Smooth muscle cell (in vitro differentiated cells): Measurements from ENCODE around the gene ZNF780A. TPM values are rescaled to one million over a fixed set of nuclear protein-coding genes. Genes with fewer than 3 reads are reported as not detected.

Experiments used
- DNase-seq: peaks from one replicate; lab custom pipeline; 2025; ENCODE audit not compliant: unreplicated experiment; lab: John Stamatoyannopoulos, UW
- H2AFZ ChIP-seq: fragments of 200-600 bp; sonication (generic); 2 replicates; pipeline ENCODE4 v1.6.0; 2016; ENCODE audit warnings: antibody characterized with exemption, low read depth, mild to moderate bottlenecking
- H3F3A ChIP-seq: fragments of 200-600 bp; sonication (generic); 2 replicates; pipeline ENCODE4 v1.6.0; 2017; ENCODE audit warnings: antibody characterized with exemption, low read depth
- H3K27ac ChIP-seq: fragments of 200-600 bp; sonication (generic); 2 replicates; pipeline ENCODE4 v1.5.1; 2016; ENCODE audit warnings: low read depth, mild to moderate bottlenecking
- H3K27me3 ChIP-seq: fragments of 200-600 bp; sonication (generic); 2 replicates; pipeline ENCODE4 v1.6.1; 2016; ENCODE audit warnings: low read depth, mild to moderate bottlenecking
- H3K36me3 ChIP-seq: fragments of 200-600 bp; sonication (generic); 2 replicates; pipeline ENCODE4 v1.5.1; 2016; ENCODE audit warnings: low read depth
- H3K4me1 ChIP-seq: fragments of 200-600 bp; sonication (generic); 2 replicates; pipeline ENCODE4 v1.5.1; 2016; ENCODE audit warnings: low read depth
- H3K4me2 ChIP-seq: fragments of 200-600 bp; sonication (generic); 2 replicates; pipeline ENCODE4 v1.6.0; 2016; ENCODE audit warnings: mild to moderate bottlenecking
- H3K4me3 ChIP-seq: fragments of 200-600 bp; sonication (generic); 2 replicates; pipeline ENCODE4 v1.5.1; 2016; ENCODE audit warnings: mild to moderate bottlenecking
- H3K79me2 ChIP-seq: fragments of 200-600 bp; sonication (generic); 2 replicates; pipeline ENCODE4 v1.6.0; 2016; ENCODE audit warnings: low read depth, mild to moderate bottlenecking
- H3K9ac ChIP-seq: fragments of 200-600 bp; sonication (generic); 2 replicates; pipeline ENCODE4 v1.6.0; 2016; ENCODE audit warnings: low read depth
- H3K9me3 ChIP-seq: fragments of 200-600 bp; sonication (generic); replicated peaks from 2 replicates; pipeline ENCODE4 v1.5.1; 2016; ENCODE audit warnings: low read depth
- H4K20me1 ChIP-seq: fragments of 200-600 bp; sonication (generic); 2 replicates; pipeline ENCODE4 v1.6.0; 2016; ENCODE audit warnings: low read depth
- CTCF ChIP-seq: fragments of 200-600 bp; sonication (generic); IDR thresholded peaks from 2 replicates; pipeline ENCODE4 v1.5.1; 2017; ENCODE audit warnings: borderline replicate concordance, mild to moderate bottlenecking, antibody characterized with exemption; ENCODE audit not compliant: insufficient read depth, poor library complexity, severe bottlenecking
- WGBS: methylation state at CpG from one replicate; pipeline ENCODE4 v1.1.7; 2016; ENCODE audit warnings: low lambda C conversion rate; 5-methylcytosine and 5-hydroxymethylcytosine counted together
- polyA plus RNA-seq: library from polyadenylated mRNA; unstranded; fragments of >200 nt; fragmentation: Nextera tagmentation; extraction: Ambion mirVana; gene quantifications from 2 replicates; pipeline ENCODE4 v1.2.1, GENCODE V29; 2016
- total RNA-seq: library from RNA; depleted of rRNA; stranded (reverse); fragments of >200 nt; gene quantifications from 2 replicates; pipeline ENCODE4 v1.2.3, GENCODE V29; 2014

Gene ZNF780A
- total and polyA plus RNA-seq, 2 experiments from 2014 or later = 4.4 to 5.2 TPM

DNA sequence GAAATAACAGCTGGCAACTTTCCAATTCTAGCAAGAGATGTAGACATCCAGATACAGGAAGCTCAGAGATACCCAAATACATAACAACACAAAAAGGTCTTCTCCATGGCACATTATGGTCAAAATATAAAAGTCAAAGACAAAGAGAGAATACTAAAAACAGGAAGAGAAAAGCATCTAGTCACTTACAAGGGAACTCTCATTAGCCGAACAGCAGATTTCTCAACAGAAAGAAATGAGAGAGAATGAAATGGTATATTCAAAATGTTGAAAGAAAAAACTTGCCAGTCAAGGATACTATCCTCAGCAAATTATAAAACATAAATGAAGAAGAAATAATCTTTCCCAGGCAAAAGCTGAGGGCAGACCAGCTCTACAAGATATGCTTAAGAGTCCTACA, 12.4 kb downstream of the ZNF780A start:
- no peak for TF ChIP-seq CTCF
- Histone ChIP-seq H4K20me1 (no peaks in the 10 kb centered on the region), H3K27ac (no peak overlapping the region), H3F3A (no peaks in the 10 kb centered on the region), H3K36me3 (peaks cover 82% of the 10 kb centered on the region), H3K79me2 (peaks cover 6% of the 10 kb centered on the region), H3K27me3 (no peaks in the 10 kb centered on the region), H3K9me3 (peaks cover 57% of the 10 kb centered on the region), H3K9ac (no peak overlapping the region), H3K4me1 (no peaks in the 10 kb centered on the region), H3K4me3 (no peak overlapping the region), H2AFZ (no peak overlapping the region), H3K4me2 (no peak overlapping the region)
- no peak for DNase-seq
- 100% methylated on average over 1 of the region's 1 CpG for WGBS

DNA sequence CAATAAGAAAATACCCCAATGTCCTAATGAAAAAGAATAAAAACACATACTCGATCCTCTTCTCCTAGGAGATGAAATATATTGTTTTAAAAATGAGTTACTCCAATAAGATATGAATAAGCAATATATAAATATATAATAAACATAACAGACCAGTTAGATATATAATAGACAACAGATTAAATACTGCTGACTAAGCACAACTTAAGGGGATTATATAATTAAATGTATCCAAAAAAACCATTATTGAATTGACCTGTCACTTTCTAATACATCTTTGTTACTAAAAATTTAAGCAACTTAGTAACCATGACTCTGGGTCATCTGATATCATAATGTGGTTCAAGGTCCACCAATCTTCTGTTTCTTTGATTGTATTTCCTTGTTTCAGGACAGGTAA, 20.7 kb downstream of the ZNF780A start:
- H3F3A ChIP-seq = no peaks in the 10 kb centered on the region
- H3K27me3 ChIP-seq = no peaks in the 10 kb centered on the region
- H3K9me3 ChIP-seq = peaks cover 24% of the 10 kb centered on the region
- H3K9ac ChIP-seq = no peak overlapping the region
- no peak for TF ChIP-seq CTCF
- H3K79me2 ChIP-seq = no peaks in the 10 kb centered on the region
- no peak overlapping the region for H2AFZ ChIP-seq
- H3K4me3 ChIP-seq = no peak overlapping the region
- no peaks in the 10 kb centered on the region for H4K20me1 ChIP-seq
- 100% methylated on average over 1 of the region's 1 CpG for WGBS
- no peak overlapping the region for H3K27ac ChIP-seq
- DNase-seq = no peak
- no peaks in the 10 kb centered on the region for H3K4me1 ChIP-seq
- H3K36me3 ChIP-seq = peaks cover 23% of the 10 kb centered on the region
- H3K4me2 ChIP-seq = no peak overlapping the region

DNA sequence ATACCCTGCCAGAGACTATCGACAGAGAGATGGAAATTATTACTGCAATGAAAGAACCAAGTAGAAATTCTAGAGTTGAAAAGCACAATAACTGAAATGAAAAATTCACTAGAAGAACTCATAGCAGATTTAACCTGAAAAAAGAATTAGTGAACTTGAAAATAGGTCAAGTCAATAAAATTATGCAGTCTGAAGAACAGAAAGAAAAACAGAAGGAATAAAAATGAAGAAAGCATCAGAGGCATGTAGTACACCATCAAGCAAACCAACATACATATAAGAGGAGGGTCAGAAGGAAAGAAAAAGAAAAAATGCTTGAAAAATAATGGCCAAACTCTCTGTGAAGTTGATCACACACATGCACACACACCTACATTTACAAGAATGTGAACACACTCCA, 31.1 kb downstream of the ZNF780A start:
- no peak overlapping the region for H2AFZ ChIP-seq
- H3K79me2 ChIP-seq = no peaks in the 10 kb centered on the region

More for the DNA sequence above, 31.1 kb downstream of the ZNF780A start:
- no peak overlapping the region for H3K4me2 ChIP-seq
- H3K27me3 ChIP-seq = no peaks in the 10 kb centered on the region
- H3K36me3 ChIP-seq = peaks cover 7% of the 10 kb centered on the region
- H3K9ac ChIP-seq = no peak overlapping the region
- no peak overlapping the region for H3K4me3 ChIP-seq
- H3F3A ChIP-seq = no peaks in the 10 kb centered on the region
- 77% methylated on average over 1 of the region's 1 CpG for WGBS
- peaks cover 7% of the 10 kb centered on the region for H3K4me1 ChIP-seq
- H3K27ac ChIP-seq = no peak overlapping the region
- TF ChIP-seq CTCF = no peak
- no peak for DNase-seq
- no peaks in the 10 kb centered on the region for H4K20me1 ChIP-seq
- H3K9me3 ChIP-seq = peaks cover 11% of the 10 kb centered on the region
